CD8-positive, alpha-beta memory T cell (primary cell): Measurements from ENCODE around the gene MBTD1. TPM values are rescaled to one million over a fixed set of nuclear protein-coding genes. Genes with fewer than 3 reads are reported as not detected.
"Not testable (repeated sequence)": the region's sequence is repeated elsewhere in the genome, so short reads cannot be mapped to it uniquely, and the experiment has no call there.

Experiments used
- CTCF ChIA-PET: fragments of 350-600 bp; sonication (Branson Sonifier 250); formaldehyde crosslinking; loops from one replicate; lab custom pipeline; 2021; ENCODE audit warnings: antibody characterized with exemption; lab: Charles Lee
- POLR2A ChIA-PET: fragments of 350-600 bp; sonication (Branson Sonifier 250); formaldehyde crosslinking; loops from one replicate; lab custom pipeline; 2021; ENCODE audit warnings: antibody characterized with exemption; lab: Charles Lee
- DNase-seq, 5 donors: peaks; one replicate each; pipeline versions ENCODE4 v3.0.0 to v3.0.0-alpha.2; 2020 to 2022; ENCODE audit warnings: mixed read lengths in 1 of 5
- H3K27ac ChIP-seq: one replicate; pipeline ENCODE4 v1.7.0; 2013; ENCODE audit warnings: low read depth, mild to moderate bottlenecking, low read length, moderate library complexity
- H3K27me3 ChIP-seq: 2 replicates; pipeline ENCODE4 v1.7.0; 2013; ENCODE audit warnings: low read length, mild to moderate bottlenecking; ENCODE audit not compliant: insufficient read depth, poor library complexity, severe bottlenecking
- H3K36me3 ChIP-seq: 2 replicates; pipeline ENCODE4 v1.7.0; 2013; ENCODE audit warnings: mild to moderate bottlenecking, low read length, moderate library complexity; ENCODE audit not compliant: insufficient read depth
- H3K4me1 ChIP-seq: 2 replicates; pipeline ENCODE4 v1.7.0; 2013; ENCODE audit warnings: mild to moderate bottlenecking, low read length, moderate library complexity; ENCODE audit not compliant: insufficient read depth
- H3K4me3 ChIP-seq: 2 replicates; pipeline ENCODE4 v1.7.0; 2013; ENCODE audit warnings: mild to moderate bottlenecking, low read length
- H3K9me3 ChIP-seq: 2 replicates; pipeline ENCODE4 v1.7.0; 2013; ENCODE audit warnings: mild to moderate bottlenecking, low read length
- H3K27ac Mint-ChIP-seq, 8 donors: one replicate each; pipeline ENCODE4 v1.8.0; 2020 to 2021; ENCODE audit warnings: mixed read lengths in 8 of 8, mild to moderate bottlenecking in 6 of 8, inconsistent platforms in 3 of 8, moderate library complexity in 3 of 8
- H3K27me3 Mint-ChIP-seq, 2 donors: one replicate each; pipeline ENCODE4 v1.8.0; 2020 to 2021; ENCODE audit warnings: mixed read lengths in 2 of 2, mild to moderate bottlenecking in 1 of 2, moderate library complexity in 1 of 2
- H3K36me3 Mint-ChIP-seq, 3 donors: one replicate each; pipeline ENCODE4 v1.8.0; 2020 to 2021; ENCODE audit warnings: mixed read lengths in 3 of 3, inconsistent platforms in 1 of 3, mild to moderate bottlenecking in 1 of 3
- H3K4me1 Mint-ChIP-seq, 3 donors: one replicate each; pipeline ENCODE4 v1.8.0; 2020 to 2021; ENCODE audit warnings: mixed read lengths in 3 of 3, inconsistent platforms in 1 of 3, mild to moderate bottlenecking in 1 of 3
- H3K4me3 Mint-ChIP-seq, 7 donors: one replicate each; pipeline ENCODE4 v1.8.0; 2020 to 2021; ENCODE audit warnings: mixed read lengths in 7 of 7, mild to moderate bottlenecking in 6 of 7, moderate library complexity in 4 of 7, inconsistent platforms in 2 of 7
- H3K9me3 Mint-ChIP-seq, 5 donors: one replicate each; pipeline ENCODE4 v1.8.0; 2020 to 2022; ENCODE audit warnings: mixed read lengths in 5 of 5, mild to moderate bottlenecking in 3 of 5, moderate library complexity in 2 of 5, inconsistent platforms in 1 of 5
- polyA plus RNA-seq: library from polyadenylated mRNA; unstranded; fragments of 300-500 nt; fragmentation: Illumina TruSeq; gene quantifications from one replicate; pipeline ENCODE4 v1.2.3, GENCODE V29; 2021
- total RNA-seq, 2 experiments: library from RNA; stranded (reverse); gene quantifications; one replicate each; pipeline ENCODE4 v1.2.3, GENCODE V29; 2021

Gene MBTD1
- total and polyA plus RNA-seq, 3 experiments from 2014 or later = 3.3 to 9.0 (median 8.8) TPM

DNA sequence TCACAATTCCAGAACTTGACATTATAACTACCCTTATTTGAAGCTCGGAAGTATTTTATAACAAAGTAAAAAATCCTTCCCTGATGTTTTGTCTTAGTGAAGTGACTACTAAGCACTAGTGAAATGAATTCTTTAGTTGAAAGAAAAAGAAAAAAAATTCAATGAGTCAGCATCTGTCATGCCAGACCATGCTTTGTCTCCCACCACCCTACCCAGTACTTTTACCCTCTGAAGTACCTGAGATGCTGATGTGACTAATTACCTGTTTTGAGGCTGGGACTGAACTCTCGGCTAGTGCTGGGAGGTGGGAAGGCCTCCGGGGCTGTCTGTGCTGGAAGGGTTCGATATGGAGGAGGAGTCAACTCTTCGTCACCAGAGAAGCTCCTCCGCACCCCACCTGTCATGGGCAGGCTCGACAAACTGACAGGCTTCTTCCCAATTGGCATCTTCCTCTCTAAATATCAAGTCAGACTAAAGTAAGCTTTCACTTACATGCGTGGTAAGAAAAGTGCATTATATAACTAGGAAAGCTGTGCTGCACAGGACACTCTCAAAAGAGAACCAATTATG, 74.0 kb downstream of the MBTD1 start:
- peaks cover 0 to 73% (median 10%) of the 10 kb centered on the region in 3 donors for H3K36me3 Mint-ChIP-seq
- no peaks in the 10 kb centered on the region for H3K36me3 ChIP-seq
- H3K4me1 Mint-ChIP-seq = peaks cover 0 to 4% (median 0%) of the 10 kb centered on the region in 3 donors
- H3K4me3 Mint-ChIP-seq = no peak overlapping the region
- no peaks in the 10 kb centered on the region for H3K27me3 Mint-ChIP-seq
- ChIA-PET CTCF (no interaction called here), POLR2A (no interaction called here)
- no peaks in the 10 kb centered on the region for H3K9me3 ChIP-seq
- no peaks in the 10 kb centered on the region for H3K4me1 ChIP-seq
- no peak for DNase-seq
- no peak overlapping the region for H3K27ac ChIP-seq
- H3K4me3 ChIP-seq = no peak overlapping the region
- peak overlapping the region in 4 of 8 donors; percentile 42 to 89 (median 72) for H3K27ac Mint-ChIP-seq
- no peaks in the 10 kb centered on the region for H3K9me3 Mint-ChIP-seq
- H3K27me3 ChIP-seq = no peaks in the 10 kb centered on the region

DNA sequence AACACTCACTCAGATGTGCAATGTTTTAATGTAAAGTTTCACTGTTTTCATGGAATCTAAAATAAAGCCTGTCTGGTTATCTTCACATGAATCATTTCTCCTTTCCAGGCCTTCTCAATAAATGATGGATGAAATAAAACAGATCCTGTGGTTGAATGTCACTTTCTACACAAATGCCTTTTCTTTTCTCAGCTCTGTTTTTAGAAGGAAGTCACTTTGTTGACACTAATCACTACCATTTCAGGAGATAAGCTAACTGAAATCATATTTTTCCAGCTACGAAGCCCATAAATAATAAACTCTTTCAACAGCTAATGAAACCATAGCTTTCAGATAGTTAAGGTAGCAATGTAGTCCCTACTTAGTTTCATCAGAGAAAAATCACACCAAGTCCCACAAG, 75.7 kb downstream of the MBTD1 start:
- no peak overlapping the region for H3K4me3 Mint-ChIP-seq
- CTCF ChIA-PET = no interaction called here
- no peak for DNase-seq

DNA sequence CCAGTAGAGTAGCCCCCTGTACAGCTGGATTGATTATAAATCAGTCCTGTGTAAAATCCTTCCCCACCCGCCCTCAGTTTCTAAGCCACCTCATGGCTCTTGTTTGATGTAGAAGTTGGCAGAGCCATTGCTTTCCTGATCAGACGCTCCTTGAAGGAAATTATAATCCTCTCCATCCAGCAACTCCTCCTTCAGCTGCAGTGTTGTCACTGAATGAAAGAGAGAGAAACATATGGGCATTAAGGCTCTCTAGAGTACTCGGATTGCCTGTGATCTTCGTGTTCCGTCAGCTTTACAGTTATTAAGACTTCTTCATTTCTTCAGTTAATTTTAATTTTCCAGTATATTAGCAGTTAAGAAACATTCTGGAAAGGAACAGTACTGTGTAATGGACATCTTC, 79.4 kb downstream of the MBTD1 start:
- no peak overlapping the region for H3K4me3 Mint-ChIP-seq
- H3K9me3 Mint-ChIP-seq = no peaks in the 10 kb centered on the region
- H3K27me3 Mint-ChIP-seq = no peaks in the 10 kb centered on the region
- Histone ChIP-seq H3K36me3 (no peaks in the 10 kb centered on the region), H3K4me3 (no peak overlapping the region), H3K27me3 (no peaks in the 10 kb centered on the region), H3K4me1 (no peaks in the 10 kb centered on the region), H3K9me3 (no peaks in the 10 kb centered on the region), H3K27ac (no peak overlapping the region)
- POLR2A ChIA-PET = no interaction called here
- peak overlapping the region in 3 of 8 donors; percentile 24 to 68 (median 51) for H3K27ac Mint-ChIP-seq
- peaks cover 0 to 55% (median 2%) of the 10 kb centered on the region in 3 donors for H3K36me3 Mint-ChIP-seq
- DNase-seq = no peak
- H3K4me1 Mint-ChIP-seq = peaks cover 0 to 2% (median 0%) of the 10 kb centered on the region in 3 donors
- CTCF ChIA-PET = no interaction called here

More for the DNA sequence above, 75.7 kb downstream of the MBTD1 start:
- Mint-ChIP-seq H3K4me1 (peaks cover 0 to 4% (median 0%) of the 10 kb centered on the region in 3 donors), H3K27ac (peak overlapping the region in 3 of 8 donors; percentile 18 to 65 (median 47)), H3K27me3 (no peaks in the 10 kb centered on the region), H3K36me3 (peaks cover 0 to 70% (median 8%) of the 10 kb centered on the region in 3 donors), H3K9me3 (no peaks in the 10 kb centered on the region)
- no peaks in the 10 kb centered on the region for H3K36me3 ChIP-seq
- no peak overlapping the region for H3K27ac ChIP-seq
- no peak overlapping the region for H3K4me3 ChIP-seq
- H3K27me3 ChIP-seq = no peaks in the 10 kb centered on the region
- H3K9me3 ChIP-seq = no peaks in the 10 kb centered on the region
- POLR2A ChIA-PET = no interaction called here
- no peaks in the 10 kb centered on the region for H3K4me1 ChIP-seq

DNA sequence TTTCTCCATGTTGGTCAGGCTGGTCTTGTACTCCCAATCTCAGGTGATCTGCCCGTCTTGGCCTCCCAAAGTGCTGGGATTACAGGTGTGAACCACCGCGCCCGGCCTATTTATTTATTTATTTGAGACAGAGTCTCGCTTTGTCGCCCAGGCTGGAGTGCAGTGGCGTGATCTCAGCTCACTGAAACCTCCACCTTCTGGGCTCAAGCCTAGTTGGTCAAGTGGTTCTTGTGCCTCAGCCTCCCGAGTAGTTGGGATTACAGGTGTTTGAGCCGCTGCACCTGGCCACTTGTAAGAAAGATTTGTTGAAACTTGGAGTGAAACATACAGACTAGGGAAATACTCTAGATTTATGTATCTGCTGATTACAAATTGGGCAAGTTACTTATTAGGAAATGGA, 87.8 kb downstream of the MBTD1 start:
- H3K36me3 ChIP-seq = peaks cover 14% of the 10 kb centered on the region
- Mint-ChIP-seq H3K27ac (peak overlapping the region in 1 of 8 donors; percentile 37), H3K36me3 (peaks cover 0 to 51% (median 10%) of the 10 kb centered on the region in 3 donors), H3K4me1 (peaks cover 6 to 20% (median 12%) of the 10 kb centered on the region in 3 donors)
- H3K4me3 ChIP-seq, POLR2A ChIA-PET, H3K4me3 Mint-ChIP-seq, H3K9me3 ChIP-seq, H3K9me3 Mint-ChIP-seq, H3K27ac ChIP-seq, H3K27me3 ChIP-seq, H3K4me1 ChIP-seq, H3K27me3 Mint-ChIP-seq, DNase-seq: not testable (repeated sequence)
- CTCF ChIA-PET = interaction anchor here (1.4 to 1.7 kb wide), 2 partner anchors 19 to 111 kb away, joined by 3 to 6 read pairs; partner anchors contain the start of gene NME1

DNA sequence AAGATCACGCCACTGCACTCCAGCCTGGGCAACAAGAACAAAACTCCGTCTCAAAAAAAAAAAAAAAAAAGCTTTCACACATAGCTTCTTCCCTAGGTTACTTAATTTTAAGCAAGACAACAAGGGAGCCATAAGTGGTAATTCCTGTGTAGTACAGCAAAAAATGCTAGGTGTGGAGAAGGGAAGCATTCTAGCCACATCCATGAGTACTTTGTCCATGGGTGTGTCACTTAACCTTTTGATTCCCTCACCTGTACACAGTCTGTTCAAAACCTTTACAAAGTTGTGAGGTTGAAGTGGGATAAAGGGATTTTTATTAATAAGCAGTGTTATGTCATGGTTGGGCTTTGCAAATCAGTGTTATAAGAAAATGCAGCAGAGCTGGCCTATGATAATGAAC, 89.1 kb downstream of the MBTD1 start:
- POLR2A ChIA-PET = no interaction called here
- no peak overlapping the region for H3K4me3 ChIP-seq

DNA sequence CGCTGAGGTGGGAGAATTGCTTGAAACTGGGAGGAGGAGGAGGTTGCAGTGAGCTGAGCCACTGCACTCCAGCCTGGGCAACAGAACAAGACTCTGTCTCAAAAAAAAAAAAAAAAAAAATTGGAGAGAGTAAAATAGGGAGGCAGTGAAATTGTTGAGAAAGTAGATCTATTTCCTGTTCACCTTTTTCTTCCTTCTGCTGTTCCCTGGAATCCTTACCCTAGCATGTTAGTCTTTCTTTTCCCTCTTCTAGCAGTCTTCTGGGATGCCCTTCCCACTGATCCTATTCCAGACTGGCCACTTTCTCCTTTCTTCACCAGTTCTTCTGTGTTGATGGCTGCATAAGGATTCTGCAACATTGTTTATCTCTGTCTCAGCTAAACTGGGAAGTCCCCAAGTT, 90.5 kb downstream of the MBTD1 start:
- peaks cover 14 to 34% (median 25%) of the 10 kb centered on the region in 3 donors for H3K4me1 Mint-ChIP-seq
- CTCF ChIA-PET = interaction anchor here (0.7 to 1.9 kb wide), 3 partner anchors 12 to 173 kb away, joined by 3 to 9 read pairs (median 3); partner anchors contain the start of gene NME1
- H3K27ac ChIP-seq = no peak overlapping the region
- H3K4me3 ChIP-seq = no peak overlapping the region
- H3K9me3 Mint-ChIP-seq = no peaks in the 10 kb centered on the region
- H3K36me3 ChIP-seq = peaks cover 14% of the 10 kb centered on the region
- peak overlapping the region in 3 of 7 donors; percentile 34 to 76 (median 74) for H3K4me3 Mint-ChIP-seq
- DNase-seq = no peak
- peak overlapping the region in 5 of 8 donors; percentile 13 to 78 (median 57) for H3K27ac Mint-ChIP-seq
- peaks cover 9% of the 10 kb centered on the region for H3K4me1 ChIP-seq
- no peaks in the 10 kb centered on the region for H3K27me3 ChIP-seq
- POLR2A ChIA-PET = no interaction called here
- H3K36me3 Mint-ChIP-seq = peaks cover 0 to 52% (median 12%) of the 10 kb centered on the region in 3 donors
- no peaks in the 10 kb centered on the region for H3K27me3 Mint-ChIP-seq
- no peaks in the 10 kb centered on the region for H3K9me3 ChIP-seq

More for the DNA sequence above, 89.1 kb downstream of the MBTD1 start:
- H3K36me3 ChIP-seq = peaks cover 14% of the 10 kb centered on the region
- peak overlapping the region in 1 of 7 donors; percentile 37 for H3K4me3 Mint-ChIP-seq
- H3K4me1 ChIP-seq = peaks cover 7% of the 10 kb centered on the region
- CTCF ChIA-PET = interaction anchor here (1.9 kb wide), 1 partner anchor 18 kb away, joined by 9 read pairs; the partner anchor contains the start of gene NME1
- H3K4me1 Mint-ChIP-seq = peaks cover 9 to 24% (median 16%) of the 10 kb centered on the region in 3 donors
- H3K27me3 Mint-ChIP-seq = no peaks in the 10 kb centered on the region
- H3K36me3 Mint-ChIP-seq = peaks cover 0 to 51% (median 11%) of the 10 kb centered on the region in 3 donors
- DNase-seq = no peak
- no peaks in the 10 kb centered on the region for H3K27me3 ChIP-seq
- H3K27ac ChIP-seq = no peak overlapping the region
- H3K27ac Mint-ChIP-seq = peak overlapping the region in 2 of 8 donors; percentile 26 to 47
- no peaks in the 10 kb centered on the region for H3K9me3 ChIP-seq
- no peaks in the 10 kb centered on the region for H3K9me3 Mint-ChIP-seq

DNA sequence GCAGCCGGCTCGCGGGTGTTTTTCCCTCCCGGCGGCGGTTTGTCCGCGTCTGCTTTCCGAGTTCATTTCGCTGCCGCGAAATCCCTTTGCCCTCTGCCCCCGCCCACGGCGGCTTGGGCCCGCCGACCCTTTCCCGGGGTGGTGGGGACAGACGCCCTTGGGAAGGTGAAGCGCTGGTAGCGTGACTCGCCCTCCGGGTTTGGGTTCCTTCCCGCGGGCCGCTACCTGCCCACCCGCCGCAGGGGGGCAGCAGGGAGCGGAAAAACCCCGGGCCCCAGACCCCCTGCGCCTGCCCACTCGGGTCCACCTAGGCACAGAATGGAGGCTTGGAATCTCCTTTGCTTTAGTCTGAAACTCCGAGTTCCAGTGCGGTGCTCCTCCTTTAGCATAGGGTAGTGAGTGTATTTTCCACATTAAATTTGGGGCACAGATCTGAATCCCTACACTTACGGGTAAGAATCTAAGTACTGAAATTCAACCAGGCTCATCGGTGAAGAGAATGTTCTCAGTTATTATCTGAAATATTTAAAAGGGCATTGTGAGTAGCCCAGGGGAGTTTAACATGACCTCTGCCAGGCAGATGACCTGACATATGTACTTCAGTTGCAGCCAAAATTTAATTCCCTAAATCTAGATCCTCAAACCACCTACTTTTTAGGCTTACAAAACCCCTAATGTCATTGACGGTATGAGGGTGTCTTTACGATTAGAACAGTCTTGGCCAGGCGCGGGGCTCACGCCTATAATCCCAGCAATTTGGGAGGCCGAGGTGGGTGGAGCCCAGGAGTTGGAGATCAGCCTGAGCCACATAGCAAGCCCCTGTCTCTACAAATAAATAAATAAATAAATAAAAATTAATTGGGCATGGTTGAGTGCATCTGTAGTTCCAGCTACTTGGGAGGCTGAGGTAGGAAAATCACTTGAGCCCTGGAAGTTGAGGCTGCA, 92.6 kb downstream of the MBTD1 start:
- Histone ChIP-seq H3K4me3 (peak overlapping the region; percentile 51), H3K4me1 (peaks cover 9% of the 10 kb centered on the region), H3K27me3 (no peaks in the 10 kb centered on the region), H3K36me3 (peaks cover 14% of the 10 kb centered on the region), H3K9me3 (no peaks in the 10 kb centered on the region), H3K27ac (peak overlapping the region; percentile 55)
- peaks cover 14 to 34% (median 25%) of the 10 kb centered on the region in 3 donors for H3K4me1 Mint-ChIP-seq
- no peaks in the 10 kb centered on the region for H3K27me3 Mint-ChIP-seq
- H3K9me3 Mint-ChIP-seq = no peaks in the 10 kb centered on the region
- H3K27ac Mint-ChIP-seq = peak overlapping the region; percentile 12 to 95 (median 84)
- ChIA-PET CTCF (interaction anchor here (0.8 to 1.0 kb wide), 2 partner anchors 11 to 14 kb away, joined by 3 read pairs; partner anchors contain the start of gene NME1), POLR2A (interaction anchor here (1.1 to 1.5 kb wide), 3 partner anchors 14 to 301 kb away, joined by 3 to 14 read pairs (median 4); partner anchors contain the start of genes NME1, SPAG9 and TOB1)
- peak overlapping the region; percentile 73 to 94 (median 83) for H3K4me3 Mint-ChIP-seq
- peak; percentile 55 to 70 (median 58) for DNase-seq
- H3K36me3 Mint-ChIP-seq = peaks cover 0 to 46% (median 12%) of the 10 kb centered on the region in 3 donors
